A549 (cell line): Measurements from ENCODE around the gene CACNG3. TPM values are rescaled to one million over a fixed set of nuclear protein-coding genes. Genes with fewer than 3 reads are reported as not detected.

Experiments used
- ATAC-seq, 2 experiments: fragments of 200-7000 bp in 1 of 2; fragments of >200 bp in 1 of 2; cut with Nextera tagmentation in 1 of 2; cut with Tn5 transposase in 1 of 2; 3 replicates each; pipeline versions ENCODE4 v1.8.0 to v1.9.1; 2018 to 2020; ENCODE audit warnings: mild to moderate bottlenecking in 1 of 2, moderate library complexity in 1 of 2
- CTCF ChIA-PET: fragments of 300-600 bp; sonication (Branson Sonifier 250); formaldehyde crosslinking; extraction: SDS; loops from one replicate; lab custom pipeline; 2021; ENCODE audit warnings: antibody characterized with exemption, inconsistent platforms; lab: Yijun Ruan, JAX
- POLR2A ChIA-PET: fragments of 350-600 bp; formaldehyde crosslinking; extraction: SDS; loops from one replicate; lab custom pipeline; 2021; ENCODE audit warnings: antibody characterized with exemption, inconsistent platforms; lab: Yijun Ruan, JAX
- DNase-seq, 2 experiments: peaks; one replicate each; pipeline versions ENCODE4 v3.0.0 to v3.0.0-alpha.2; 2011 to 2016; ENCODE audit warnings: low read depth in 1 of 2, low spot score in 1 of 2
- FAIRE-seq: peaks from 2 replicates; lab custom pipeline; 2011; peaks lifted over from hg19 to GRCh38; lab: Jason Lieb, UNC
- H3K27ac ChIP-seq, 2 experiments: fragments of >200 bp; sonication (Bioruptor Twin); formaldehyde crosslinking; 3 replicates each; pipeline ENCODE4 v1.5.1; 2016 to 2017
- H3K4me1 ChIP-seq: fragments of >200 bp; sonication (Bioruptor Twin); formaldehyde crosslinking; 3 replicates; pipeline ENCODE4 v1.6.1; 2016
- H3K4me2 ChIP-seq: fragments of >200 bp; sonication (Bioruptor Twin); formaldehyde crosslinking; 3 replicates; pipeline ENCODE4 v1.6.1; 2016
- H3K4me3 ChIP-seq: fragments of >200 bp; sonication (Bioruptor Twin); formaldehyde crosslinking; 3 replicates; pipeline ENCODE4 v1.5.1; 2016
- H3K9me3 ChIP-seq: fragments of >200 bp; sonication (Bioruptor Twin); formaldehyde crosslinking; 3 replicates; pipeline ENCODE4 v1.6.1; 2016
- BCL3 ChIP-seq: fragments of >200 bp; sonication (Bioruptor Twin); formaldehyde crosslinking; IDR thresholded peaks from 3 replicates; pipeline ENCODE4 v1.6.1; 2016
- CBX2 ChIP-seq: fragments of 200-600 bp; sonication (generic); IDR thresholded peaks from 2 replicates; pipeline ENCODE4 v1.6.1; 2016; ENCODE audit warnings: low read depth, mild to moderate bottlenecking, borderline replicate concordance
- CBX8 ChIP-seq: fragments of 200-600 bp; sonication (generic); IDR thresholded peaks from 2 replicates; pipeline ENCODE4 v1.6.1; 2016
- CEBPB ChIP-seq, 2 experiments: fragments of >200 bp in 1 of 2; sonication (Bioruptor Twin) in 1 of 2; formaldehyde crosslinking in 1 of 2; IDR thresholded peaks; 2 replicates each; pipeline ENCODE4 v1.6.1; 2012 to 2016
- CTCF ChIP-seq: fragments of >200 bp; sonication (Bioruptor Twin); formaldehyde crosslinking; IDR thresholded peaks from 3 replicates; pipeline ENCODE4 v1.5.1; 2016
- EHF ChIP-seq: fragments of 250-450 bp; sonication (Bioruptor Pico); IDR thresholded peaks from 2 replicates; pipeline ENCODE4 v1.5.0; 2020; ENCODE audit warnings: mild to moderate bottlenecking
- ELK1 ChIP-seq: fragments of 150-350 bp; IDR thresholded peaks from 2 replicates; pipeline ENCODE4 v1.6.1; 2014; ENCODE audit warnings: low read depth, mild to moderate bottlenecking, low read length
- ESRRA ChIP-seq: fragments of 150-350 bp; IDR thresholded peaks from 2 replicates; pipeline ENCODE4 v1.6.1; 2014; ENCODE audit warnings: mild to moderate bottlenecking, low read length, borderline replicate concordance
- FOSB ChIP-seq: fragments of 250-450 bp; sonication (Bioruptor Pico); IDR thresholded peaks from 2 replicates; pipeline ENCODE4 v1.5.0; 2020; ENCODE audit warnings: mild to moderate bottlenecking, moderate library complexity
- FOXS1 ChIP-seq: fragments of 250-450 bp; sonication (Bioruptor Pico); IDR thresholded peaks from 2 replicates; pipeline ENCODE4 v1.5.0; 2020; ENCODE audit warnings: mild to moderate bottlenecking, moderate library complexity
- GATA3 ChIP-seq: IDR thresholded peaks from 2 replicates; pipeline ENCODE4 v1.6.1; 2012; ENCODE audit warnings: borderline replicate concordance
- HES2 ChIP-seq: fragments of >200 bp; sonication (Bioruptor Twin); formaldehyde crosslinking; IDR thresholded peaks from 2 replicates; pipeline ENCODE4 v1.6.1; 2016
- HEYL ChIP-seq: fragments of 250-450 bp; sonication (Bioruptor Pico); IDR thresholded peaks from 2 replicates; pipeline ENCODE4 v1.8.0; 2021; ENCODE audit warnings: mild to moderate bottlenecking, moderate library complexity
- HMGXB4 ChIP-seq: fragments of 250-450 bp; sonication (Bioruptor Pico); IDR thresholded peaks from 2 replicates; pipeline ENCODE4 v1.5.0; 2021; ENCODE audit warnings: mild to moderate bottlenecking, moderate library complexity, borderline replicate concordance
- HOXA7 ChIP-seq: fragments of 250-450 bp; sonication (Bioruptor Pico); IDR thresholded peaks from 2 replicates; pipeline ENCODE4 v1.5.0; 2020; ENCODE audit warnings: mild to moderate bottlenecking, moderate library complexity
- JUN ChIP-seq, 2 experiments: fragments of >200 bp; sonication (Bioruptor Twin); formaldehyde crosslinking; IDR thresholded peaks; 2 replicates in 1 of 2; 3 replicates in 1 of 2; pipeline ENCODE4 v1.6.1; 2016 to 2017
- JUNB ChIP-seq: fragments of >200 bp; sonication (Bioruptor Twin); formaldehyde crosslinking; IDR thresholded peaks from 2 replicates; pipeline ENCODE4 v1.6.1; 2016
- KDM5A ChIP-seq: fragments of 200-600 bp; sonication (generic); IDR thresholded peaks from 2 replicates; pipeline ENCODE4 v1.6.1; 2016; ENCODE audit warnings: antibody characterized with exemption, mild to moderate bottlenecking
- MAFK ChIP-seq: fragments of 450-650 bp; IDR thresholded peaks from 2 replicates; pipeline ENCODE4 v1.6.1; 2014; ENCODE audit not compliant: partially characterized antibody
- NFE2L2 ChIP-seq: fragments of 150-350 bp; conservative IDR thresholded peaks from 2 replicates; pipeline ENCODE4 v1.6.1; 2014; ENCODE audit warnings: low read length
- NR3C1 ChIP-seq: fragments of >200 bp; sonication (Bioruptor Twin); formaldehyde crosslinking; IDR thresholded peaks from 3 replicates; pipeline ENCODE4 v1.6.1; 2017
- PHF8 ChIP-seq: fragments of 200-600 bp; sonication (generic); IDR thresholded peaks from 2 replicates; pipeline ENCODE4 v1.6.1; 2016; ENCODE audit warnings: low read depth, mild to moderate bottlenecking, antibody characterized with exemption, moderate library complexity, borderline replicate concordance
- RARB ChIP-seq: fragments of 250-450 bp; sonication (Bioruptor Pico); IDR thresholded peaks from 2 replicates; pipeline ENCODE4 v1.8.0; 2021; ENCODE audit warnings: mild to moderate bottlenecking, moderate library complexity
- REST ChIP-seq: fragments of 200-600 bp; sonication (generic); IDR thresholded peaks from 2 replicates; pipeline ENCODE4 v1.6.1; 2016; ENCODE audit warnings: antibody characterized with exemption, mild to moderate bottlenecking, moderate library complexity
- RFX5 ChIP-seq: fragments of 450-650 bp; IDR thresholded peaks from 2 replicates; pipeline ENCODE4 v1.7.1; 2014; ENCODE audit warnings: antibody characterized with exemption, mild to moderate bottlenecking, moderate library complexity
- TP53 ChIP-seq: fragments of 250-450 bp; sonication (Bioruptor Pico); IDR thresholded peaks from 2 replicates; pipeline ENCODE4 v1.5.0; 2021; ENCODE audit warnings: mild to moderate bottlenecking, moderate library complexity
- ZC3H11A ChIP-seq: fragments of 450-650 bp; IDR thresholded peaks from 2 replicates; pipeline ENCODE4 v1.6.1; 2014; ENCODE audit warnings: antibody characterized with exemption, mild to moderate bottlenecking
- ZSCAN20 ChIP-seq: fragments of 250-450 bp; sonication (Bioruptor Pico); IDR thresholded peaks from 2 replicates; pipeline ENCODE4 v1.8.0; 2022; ENCODE audit warnings: mild to moderate bottlenecking, moderate library complexity
- WGBS: methylation state at CpG from one replicate; pipeline ENCODE4 v1.1.6; 2017; ENCODE audit errors: missing lambda C conversion rate; 5-methylcytosine and 5-hydroxymethylcytosine counted together
- polyA plus RNA-seq, 4 experiments: library from polyadenylated mRNA; depleted of rRNA in 3 of 4; stranded (reverse); fragments of >200 nt; fragmentation: RNase III in 1 of 4; extraction: RNeasy Plus Mini Kit Qiagen cat#74134 plus additional on column Dnase treatment in 1 of 4; gene quantifications; 2 replicates in 3 of 4; 3 replicates in 1 of 4; pipeline ENCODE4 v1.2.3, GENCODE V29; 2011 to 2017

Gene CACNG3
- polyA plus RNA-seq, 2 of the 4 experiments (the other 2 are of a cell fraction) = not detected

- TF ChIP-seq REST (no peak), JUN (IDR thresholded peaks at IDR 0.05) (no peak)
- TF ChIP-seq, all 56 proteins: peak for 0
Measured at GRCh38 chr16:24216961-24217360, 39.2 kb upstream of the CACNG3 start (continued).

GRCh38 chr16:24217461-24217860 is 38.7 kb upstream of the CACNG3 start:
- no peak for TF ChIP-seq CBX2
- TF ChIP-seq NFE2L2 = no peak
- TF ChIP-seq ESRRA = no peak
- TF ChIP-seq HMGXB4 = no peak
- TF ChIP-seq ZC3H11A = no peak
- no peak for TF ChIP-seq RARB (CRISPR knock-in tag)
- no peak for TF ChIP-seq NR3C1
- TF ChIP-seq HES2 = no peak
- TF ChIP-seq CBX8 = no peak
- TF ChIP-seq ZSCAN20 (CRISPR knock-in tag) = no peak
- no peak for TF ChIP-seq EHF (CRISPR knock-in tag)
- no peak for TF ChIP-seq ELK1
- TF ChIP-seq HEYL (CRISPR knock-in tag) = no peak
- TF ChIP-seq TP53 (CRISPR knock-in tag) = no peak
- no peak for TF ChIP-seq PHF8
- TF ChIP-seq KDM5A = no peak
- TF ChIP-seq FOSB = no peak
- ATAC-seq (no peak), DNase-seq (no peak), FAIRE-seq (no peak)
- Histone ChIP-seq H3K4me3 (no peak overlapping the region), H3K4me2 (no peak overlapping the region), H3K9me3 (no peaks in the 10 kb centered on the region), H3K4me1 (no peaks in the 10 kb centered on the region), H3K27ac (no peak overlapping the region)
- ChIA-PET CTCF (interaction anchor here (0.5 kb wide), 1 partner anchor 419 kb away, joined by 3 read pairs; no protein-coding TSS in a partner anchor), POLR2A (no interaction called here)
- WGBS = 35% methylated on average over 3 of the region's 3 CpGs

GRCh38 chr16:24218299-24218698 is 37.8 kb upstream of the CACNG3 start:
- POLR2A ChIA-PET = no interaction called here
- no peak for FAIRE-seq
- WGBS = 29% methylated on average over 4 of the region's 4 CpGs
- Histone ChIP-seq H3K4me2 (no peak overlapping the region), H3K9me3 (no peaks in the 10 kb centered on the region), H3K27ac (no peak overlapping the region), H3K4me1 (no peaks in the 10 kb centered on the region), H3K4me3 (no peak overlapping the region)
- CTCF ChIA-PET = no interaction called here
- TF ChIP-seq FOSB (no peak), HEYL (CRISPR knock-in tag) (no peak), HOXA7 (CRISPR knock-in tag) (no peak), JUNB (no peak), MAFK (no peak), BCL3 (no peak), CEBPB (IDR thresholded peaks at IDR 0.05) (no peak), GATA3 (no peak), RFX5 (no peak), CTCF (no peak), NR3C1 (no peak), FOXS1 (CRISPR knock-in tag) (no peak), ESRRA (no peak)
- DNase-seq = no peak
- ATAC-seq = no peak
